ENCODE data around the gene UBE2U. TPM values are rescaled to one million over a fixed set of nuclear protein-coding genes. Genes with fewer than 3 reads are reported as not detected.
A peak's percentile ranks its signal among the peaks of the same experiment; 100 is the strongest.

The UBE2U gene
- total RNA-seq, 4 donors from 2014 or later, result not detected

DNA sequence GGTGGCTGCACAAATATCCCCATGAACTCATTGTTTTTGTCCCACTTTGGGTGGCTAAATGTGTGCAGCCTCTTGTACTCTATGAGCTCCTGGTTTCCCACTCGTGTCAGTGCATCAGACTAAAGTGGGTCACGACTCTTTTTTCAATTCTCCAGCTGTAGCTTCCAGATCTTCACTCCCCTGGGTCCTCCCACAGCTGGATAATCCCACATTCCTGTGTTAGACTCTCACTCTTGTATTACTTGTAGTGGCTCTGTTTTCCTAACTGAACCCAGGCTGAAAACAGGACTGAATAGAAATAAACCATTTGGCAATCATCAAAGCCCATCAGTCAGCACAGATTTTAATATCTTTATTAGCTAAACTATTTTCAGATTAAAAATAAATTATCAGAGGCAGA is 60.4 kb downstream of the UBE2U start:
- Histone ChIP-seq H3K36me3 (no peaks in the 10 kb centered on the region), H3K27me3 (no peaks in the 10 kb centered on the region), H3K9me3 (no peaks in the 10 kb centered on the region), H3K27ac (no peak overlapping the region), H3K4me3 (no peak overlapping the region), H3K4me1 (peaks cover 0 to 2% (median 0%) of the 10 kb centered on the region in 3 donors)
- ATAC-seq, result no peak
- TF ChIP-seq POLR2AphosphoS5 (IDR thresholded peaks at IDR 0.05), result no peak
- TF ChIP-seq EP300 (IDR thresholded peaks at IDR 0.05), result no peak
- no peak for TF ChIP-seq POLR2A (IDR thresholded peaks at IDR 0.05)
- TF ChIP-seq, protein P1, sequence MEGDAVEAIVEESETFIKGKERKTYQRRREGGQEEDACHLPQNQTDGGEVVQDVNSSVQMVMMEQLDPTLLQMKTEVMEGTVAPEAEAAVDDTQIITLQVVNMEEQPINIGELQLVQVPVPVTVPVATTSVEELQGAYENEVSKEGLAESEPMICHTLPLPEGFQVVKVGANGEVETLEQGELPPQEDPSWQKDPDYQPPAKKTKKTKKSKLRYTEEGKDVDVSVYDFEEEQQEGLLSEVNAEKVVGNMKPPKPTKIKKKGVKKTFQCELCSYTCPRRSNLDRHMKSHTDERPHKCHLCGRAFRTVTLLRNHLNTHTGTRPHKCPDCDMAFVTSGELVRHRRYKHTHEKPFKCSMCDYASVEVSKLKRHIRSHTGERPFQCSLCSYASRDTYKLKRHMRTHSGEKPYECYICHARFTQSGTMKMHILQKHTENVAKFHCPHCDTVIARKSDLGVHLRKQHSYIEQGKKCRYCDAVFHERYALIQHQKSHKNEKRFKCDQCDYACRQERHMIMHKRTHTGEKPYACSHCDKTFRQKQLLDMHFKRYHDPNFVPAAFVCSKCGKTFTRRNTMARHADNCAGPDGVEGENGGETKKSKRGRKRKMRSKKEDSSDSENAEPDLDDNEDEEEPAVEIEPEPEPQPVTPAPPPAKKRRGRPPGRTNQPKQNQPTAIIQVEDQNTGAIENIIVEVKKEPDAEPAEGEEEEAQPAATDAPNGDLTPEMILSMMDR (IDR thresholded peaks at IDR 0.05), result no peak
- WGBS, 2 donors (ENCODE audit: low coverage in 1 of 2), result 33 to 60% methylated on average over 1 of the region's 2 CpGs

DNA sequence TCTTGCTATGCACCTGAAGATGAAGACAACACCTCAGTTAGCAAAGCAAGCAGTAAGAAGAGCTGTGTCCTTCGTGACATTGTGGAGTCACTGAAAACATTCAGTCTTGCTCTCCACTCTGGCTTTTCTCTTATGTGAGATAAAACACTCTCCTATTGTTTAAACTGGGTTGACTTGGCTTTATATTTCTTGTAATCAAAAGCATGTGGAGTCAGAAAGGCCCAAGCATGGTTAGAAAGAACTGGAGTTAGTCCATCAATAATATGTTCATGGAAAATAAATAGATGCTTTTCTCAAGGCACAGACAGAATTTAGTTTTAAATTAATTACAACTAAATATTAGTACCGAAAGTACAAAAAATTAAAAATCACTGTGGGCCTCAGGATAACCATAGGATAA is 61.7 kb downstream of the UBE2U start:
- Histone ChIP-seq H3K4me1 (peaks cover 0 to 7% (median 0%) of the 10 kb centered on the region in 3 donors), H3K4me3 (no peak overlapping the region), H3K9me3 (no peaks in the 10 kb centered on the region), H3K36me3 (no peaks in the 10 kb centered on the region), H3K27ac (no peak overlapping the region), H3K27me3 (no peaks in the 10 kb centered on the region)
- ATAC-seq, result no peak
- TF ChIP-seq POLR2AphosphoS5 (IDR thresholded peaks at IDR 0.05) (no peak), EP300 (IDR thresholded peaks at IDR 0.05) (no peak), POLR2A (IDR thresholded peaks at IDR 0.05) (no peak)
- TF ChIP-seq, protein P1 (IDR thresholded peaks at IDR 0.05), result no peak
- 30 to 52% methylated on average over 2 of the region's 2 CpGs for WGBS, 2 donors (ENCODE audit: low coverage in 1 of 2)

- H3K4me3 ChIP-seq, result no peak overlapping the region
- H3K36me3 ChIP-seq, result no peaks in the 10 kb centered on the region
- H3K4me1 ChIP-seq, result peaks cover 0 to 7% (median 0%) of the 10 kb centered on the region in 3 donors
- H3K9me3 ChIP-seq, result no peaks in the 10 kb centered on the region
- H3K27me3 ChIP-seq, result no peaks in the 10 kb centered on the region
- no peak overlapping the region for H3K27ac ChIP-seq
- TF ChIP-seq, protein P1 (IDR thresholded peaks at IDR 0.05), result no peak
- TF ChIP-seq POLR2AphosphoS5 (IDR thresholded peaks at IDR 0.05), result no peak
- TF ChIP-seq POLR2A (IDR thresholded peaks at IDR 0.05), result no peak
- no peak for TF ChIP-seq EP300 (IDR thresholded peaks at IDR 0.05)
- ATAC-seq, result no peak
- WGBS, 2 donors (ENCODE audit: low coverage in 1 of 2), result 59 to 94% methylated on average over 2 of the region's 2 CpGs
Measured at GRCh38 chr1:64266991-64267390, 63.6 kb downstream of the UBE2U start.

DNA sequence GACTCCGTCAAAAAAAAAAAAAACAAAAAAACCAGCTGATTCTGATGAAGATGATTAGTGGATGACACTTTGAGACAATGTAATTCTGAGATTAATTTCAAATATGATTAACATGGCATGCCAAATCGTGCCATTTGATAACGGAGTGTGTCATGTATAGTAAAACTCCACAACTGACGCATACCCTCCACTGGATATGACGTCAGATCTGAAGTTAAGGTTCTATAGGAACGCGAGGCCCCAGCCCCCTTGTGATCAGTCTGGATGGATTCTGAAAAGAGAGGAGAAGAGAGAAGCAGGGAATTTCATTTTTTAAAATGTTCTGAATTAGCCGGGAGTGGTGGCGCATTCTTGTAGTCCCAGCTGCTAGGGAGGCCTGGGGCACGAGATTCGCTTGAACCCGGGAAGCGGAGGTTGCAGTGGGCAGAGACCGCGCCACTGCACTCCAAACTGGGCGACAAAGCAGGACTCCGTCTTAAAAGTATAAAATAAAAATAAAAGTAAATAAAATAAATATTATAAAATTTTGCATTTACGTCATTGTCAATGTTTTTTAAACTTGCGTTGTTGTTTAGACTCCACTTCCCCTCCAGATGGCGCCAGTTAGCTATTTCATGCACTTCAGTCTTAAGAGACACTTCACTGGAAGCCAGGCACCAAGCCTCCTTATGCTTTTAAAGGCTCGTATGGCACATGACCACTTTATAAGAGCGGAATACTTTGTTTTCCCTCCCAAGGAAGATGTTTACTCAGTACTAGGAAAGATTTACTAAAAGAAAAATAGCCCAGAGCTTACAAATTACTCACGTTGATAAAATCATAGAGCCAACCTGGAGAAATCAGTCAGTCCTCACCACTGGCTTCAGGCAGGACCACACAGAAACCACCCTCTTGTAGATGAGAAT is 65.5 kb downstream of the UBE2U start:
- no peak for TF ChIP-seq EP300 (IDR thresholded peaks at IDR 0.05)
- TF ChIP-seq, protein P1 (IDR thresholded peaks at IDR 0.05), result peak; percentile 70 to 78 (median 75)
- peaks cover 0 to 8% (median 0%) of the 10 kb centered on the region in 3 donors for H3K9me3 ChIP-seq
- 47 to 52% methylated on average over 17 to 22 of the region's 23 CpGs for WGBS, 2 donors (ENCODE audit: low coverage in 1 of 2)
- H3K4me3 ChIP-seq, result no peak overlapping the region
- ATAC-seq, result peak; percentile 50
- H3K4me1 ChIP-seq, result peaks cover 0 to 7% (median 0%) of the 10 kb centered on the region in 3 donors
- no peak overlapping the region for H3K27ac ChIP-seq
- no peaks in the 10 kb centered on the region for H3K27me3 ChIP-seq
- H3K36me3 ChIP-seq, result no peaks in the 10 kb centered on the region

- Histone ChIP-seq H3K27me3 (no peaks in the 10 kb centered on the region), H3K27ac (no peak overlapping the region), H3K9me3 (peaks cover 0 to 8% (median 0%) of the 10 kb centered on the region in 3 donors), H3K36me3 (no peaks in the 10 kb centered on the region), H3K4me1 (peaks cover 0 to 7% (median 0%) of the 10 kb centered on the region in 3 donors), H3K4me3 (no peak overlapping the region)
- no peak for TF ChIP-seq POLR2A (IDR thresholded peaks at IDR 0.05)
- TF ChIP-seq, protein P1 (IDR thresholded peaks at IDR 0.05), result no peak
- no CpG with 5 or more reads among the region's 1 CpG for WGBS, 2 donors (ENCODE audit: low coverage in 1 of 2)
- ATAC-seq, result no peak
Measured at GRCh38 chr1:64269558-64269884, 66.1 kb downstream of the UBE2U start.

Data from gastroesophageal sphincter (tissue), 4 donors.